Colonic mucosa (tissue), 4 donors: ENCODE results near the gene COPE. TPM values are rescaled to one million over a fixed set of nuclear protein-coding genes. Genes with fewer than 3 reads are reported as not detected.

ENCODE experiments used
- DNase-seq: peaks from one replicate; pipeline ENCODE4 v3.0.0-alpha.2; 2020
- H3K27ac ChIP-seq: fragments of 200-600 bp; one replicate; pipeline ENCODE4 v1.8.0; 2021
- H3K27me3 ChIP-seq: fragments of 200-600 bp; one replicate; pipeline ENCODE4 v1.8.0; 2021
- H3K36me3 ChIP-seq: fragments of 200-600 bp; one replicate; pipeline ENCODE4 v1.8.0; 2021
- H3K4me1 ChIP-seq: fragments of 200-600 bp; one replicate; pipeline ENCODE4 v1.8.0; 2021; ENCODE audit warnings: mild to moderate bottlenecking
- H3K4me3 ChIP-seq: fragments of 200-600 bp; one replicate; pipeline ENCODE4 v1.8.0; 2021
- H3K9ac ChIP-seq, 2 donors: one replicate each; pipeline ENCODE4 v1.7.0; 2013; ENCODE audit warnings: control low read depth in 2 of 2, low read depth in 2 of 2, low read length in 2 of 2
- H3K9me3 ChIP-seq: fragments of 200-600 bp; one replicate; pipeline ENCODE4 v1.8.0; 2021
- intact Hi-C: fragments of 100-400 bp; cut with DNase I; formaldehyde crosslinking; loops from one replicate; pipeline ENCODE4 v1.14.1; 2022
- total RNA-seq, 2 donors: library from RNA; stranded (reverse); fragmentation: NEBNext Ultra II Directional in 1 of 2; extraction: Animal tissue kit (Norgen Biotek cat#: 25700) in 1 of 2; gene quantifications; one replicate each; pipeline ENCODE4 v1.2.1, GENCODE V29; 2021
- TF ChIP-seq, protein P1 (sequence below): fragments of 200-600 bp; IDR thresholded peaks from one replicate; pipeline ENCODE4 v1.8.0; 2022; ENCODE audit warnings: antibody characterized with exemption, mild to moderate bottlenecking
- donor health status: healthy.
- donor health status: DM: no; HTN: no; CAD: no.
- donor health status: DM: no; HTN: no; CAD: no.

The COPE gene
- total RNA-seq, 2 donors from 2014 or later: 218 to 295 TPM

- no peaks in the 10 kb centered on the region for H3K4me1 ChIP-seq
- no peak overlapping the region for H3K4me3 ChIP-seq
- intact Hi-C loops: no loop called here
- peaks cover 58% of the 10 kb centered on the region for H3K36me3 ChIP-seq
- no peaks in the 10 kb centered on the region for H3K9me3 ChIP-seq
- H3K27me3 ChIP-seq: no peaks in the 10 kb centered on the region
- DNase-seq: peak; percentile 14
- TF ChIP-seq, protein P1, sequence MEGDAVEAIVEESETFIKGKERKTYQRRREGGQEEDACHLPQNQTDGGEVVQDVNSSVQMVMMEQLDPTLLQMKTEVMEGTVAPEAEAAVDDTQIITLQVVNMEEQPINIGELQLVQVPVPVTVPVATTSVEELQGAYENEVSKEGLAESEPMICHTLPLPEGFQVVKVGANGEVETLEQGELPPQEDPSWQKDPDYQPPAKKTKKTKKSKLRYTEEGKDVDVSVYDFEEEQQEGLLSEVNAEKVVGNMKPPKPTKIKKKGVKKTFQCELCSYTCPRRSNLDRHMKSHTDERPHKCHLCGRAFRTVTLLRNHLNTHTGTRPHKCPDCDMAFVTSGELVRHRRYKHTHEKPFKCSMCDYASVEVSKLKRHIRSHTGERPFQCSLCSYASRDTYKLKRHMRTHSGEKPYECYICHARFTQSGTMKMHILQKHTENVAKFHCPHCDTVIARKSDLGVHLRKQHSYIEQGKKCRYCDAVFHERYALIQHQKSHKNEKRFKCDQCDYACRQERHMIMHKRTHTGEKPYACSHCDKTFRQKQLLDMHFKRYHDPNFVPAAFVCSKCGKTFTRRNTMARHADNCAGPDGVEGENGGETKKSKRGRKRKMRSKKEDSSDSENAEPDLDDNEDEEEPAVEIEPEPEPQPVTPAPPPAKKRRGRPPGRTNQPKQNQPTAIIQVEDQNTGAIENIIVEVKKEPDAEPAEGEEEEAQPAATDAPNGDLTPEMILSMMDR: no peak
- H3K27ac ChIP-seq: no peak overlapping the region
- H3K9ac ChIP-seq: no peak overlapping the region
These were observed 58.9 kb downstream of the COPE start for GRCh38 chr19:18860302-18860700.

DNA sequence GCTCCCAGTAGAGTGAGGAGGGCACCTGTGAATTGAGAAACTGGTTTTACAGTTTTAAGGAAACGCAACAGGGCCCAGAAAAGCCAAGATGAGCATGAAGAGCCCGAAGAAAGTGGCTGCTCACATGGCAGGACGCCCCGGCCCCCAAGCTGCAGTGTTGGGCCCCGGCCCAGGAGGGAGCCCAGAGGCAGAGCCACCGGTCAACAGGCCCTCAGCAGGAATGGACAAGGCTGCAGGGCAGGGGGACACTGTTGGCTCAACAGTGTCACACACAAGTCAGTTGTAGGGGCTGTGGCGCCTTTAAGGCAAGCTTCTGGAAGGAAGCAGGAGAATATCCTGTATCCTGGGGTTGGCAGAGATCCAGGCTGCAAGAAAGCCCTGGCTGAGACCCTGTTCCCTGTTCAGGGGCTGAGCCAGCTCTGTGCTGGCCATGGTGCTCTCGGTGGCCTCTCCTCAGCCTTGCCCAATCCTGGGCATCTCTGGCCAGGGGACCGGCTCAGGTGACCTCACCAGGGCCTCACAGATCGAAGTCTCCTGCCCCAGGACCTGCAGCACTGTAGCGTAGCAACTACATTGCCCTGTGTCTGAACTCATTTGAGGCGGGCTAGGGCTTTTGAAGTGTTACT is 59.4 kb downstream of the COPE start:
- H3K4me3 ChIP-seq: no peak overlapping the region
- H3K27ac ChIP-seq: no peak overlapping the region
- H3K36me3 ChIP-seq: peaks cover 60% of the 10 kb centered on the region
- DNase-seq: peak; percentile 18
- intact Hi-C loops: no loop called here
- TF ChIP-seq, protein P1: no peak
- no peaks in the 10 kb centered on the region for H3K4me1 ChIP-seq
- no peaks in the 10 kb centered on the region for H3K9me3 ChIP-seq
- H3K27me3 ChIP-seq: no peaks in the 10 kb centered on the region
- no peak overlapping the region for H3K9ac ChIP-seq

DNA sequence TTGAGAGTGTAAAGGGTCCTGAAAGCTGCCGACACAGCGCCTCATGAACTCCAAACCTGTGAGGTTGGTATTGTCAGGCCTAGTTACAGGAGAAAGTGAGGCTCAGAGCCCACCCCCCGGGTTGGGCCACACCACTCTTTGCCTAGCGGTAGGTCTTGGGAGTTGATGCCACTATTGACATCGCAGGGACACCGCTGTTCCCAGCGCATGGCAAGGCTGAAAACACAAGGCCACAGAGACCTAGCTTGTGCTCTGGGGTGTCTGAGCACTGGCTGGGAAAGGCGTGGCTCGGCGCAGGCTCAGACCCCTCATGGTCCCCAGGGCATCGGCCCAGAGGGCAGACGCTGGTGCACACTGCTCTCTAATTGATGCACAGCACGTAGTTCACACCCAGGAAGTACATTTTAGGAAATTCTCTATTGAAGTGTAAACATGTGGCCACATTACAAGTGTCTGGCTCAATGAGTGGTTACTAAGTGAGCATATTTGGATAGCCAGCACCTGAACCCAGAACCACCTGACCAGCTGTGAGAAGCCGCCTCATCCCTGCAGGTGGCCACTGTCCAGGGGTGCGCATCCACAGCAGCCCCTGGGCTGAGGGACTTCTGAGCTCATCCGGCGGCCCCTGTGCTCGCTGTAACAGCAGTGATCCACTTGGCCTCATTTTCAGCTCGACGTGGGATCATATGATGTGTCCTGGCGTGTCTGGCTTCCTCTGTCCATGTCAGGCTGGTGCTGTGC is 60.1 kb downstream of the COPE start:
- Histone ChIP-seq H3K9me3 (no peaks in the 10 kb centered on the region), H3K4me1 (no peaks in the 10 kb centered on the region), H3K27ac (no peak overlapping the region), H3K27me3 (no peaks in the 10 kb centered on the region), H3K4me3 (no peak overlapping the region), H3K9ac (no peak overlapping the region), H3K36me3 (peaks cover 61% of the 10 kb centered on the region)
- TF ChIP-seq, protein P1: no peak
- intact Hi-C loops: no loop called here
- peak; percentile 15 for DNase-seq

DNA sequence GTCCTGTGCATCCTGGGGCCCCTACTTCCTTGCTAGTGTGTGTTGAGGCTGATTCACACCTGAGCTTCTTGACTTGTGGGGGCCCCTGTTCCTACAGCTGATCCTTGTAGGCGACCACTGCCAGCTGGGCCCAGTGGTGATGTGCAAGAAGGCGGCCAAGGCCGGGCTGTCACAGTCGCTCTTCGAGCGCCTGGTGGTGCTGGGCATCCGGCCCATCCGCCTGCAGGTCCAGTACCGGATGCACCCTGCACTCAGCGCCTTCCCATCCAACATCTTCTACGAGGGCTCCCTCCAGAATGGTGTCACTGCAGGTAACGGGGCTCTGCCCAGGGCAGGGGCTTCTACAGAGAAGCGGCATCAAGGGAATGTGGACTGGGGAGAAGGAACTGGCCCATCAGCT is 62.0 kb downstream of the COPE start:
- H3K4me3 ChIP-seq: no peak overlapping the region
- H3K9me3 ChIP-seq: no peaks in the 10 kb centered on the region
- H3K4me1 ChIP-seq: no peaks in the 10 kb centered on the region
- intact Hi-C loops: no loop called here
- no peak overlapping the region for H3K9ac ChIP-seq
- no peak overlapping the region for H3K27ac ChIP-seq
- H3K36me3 ChIP-seq: peaks cover 53% of the 10 kb centered on the region
- H3K27me3 ChIP-seq: no peaks in the 10 kb centered on the region
- TF ChIP-seq, protein P1: no peak
- no peak for DNase-seq

GRCh38 chr19:18856385-18857126 is 62.6 kb downstream of the COPE start:
- H3K36me3 ChIP-seq: peaks cover 53% of the 10 kb centered on the region
- H3K9me3 ChIP-seq: no peaks in the 10 kb centered on the region
- no peak overlapping the region for H3K9ac ChIP-seq
- no peaks in the 10 kb centered on the region for H3K27me3 ChIP-seq
- no peak overlapping the region for H3K27ac ChIP-seq
- H3K4me3 ChIP-seq: no peak overlapping the region
- H3K4me1 ChIP-seq: no peaks in the 10 kb centered on the region
- TF ChIP-seq, protein P1: no peak
- DNase-seq: no peak
- intact Hi-C loops: no loop called here
